Measurements from ENCODE around the gene OR12D1. TPM values are rescaled to one million over a fixed set of nuclear protein-coding genes. Genes with fewer than 3 reads are reported as not detected.

Gene OR12D1
- total and polyA plus RNA-seq, 8 donors = not detected

DNA sequence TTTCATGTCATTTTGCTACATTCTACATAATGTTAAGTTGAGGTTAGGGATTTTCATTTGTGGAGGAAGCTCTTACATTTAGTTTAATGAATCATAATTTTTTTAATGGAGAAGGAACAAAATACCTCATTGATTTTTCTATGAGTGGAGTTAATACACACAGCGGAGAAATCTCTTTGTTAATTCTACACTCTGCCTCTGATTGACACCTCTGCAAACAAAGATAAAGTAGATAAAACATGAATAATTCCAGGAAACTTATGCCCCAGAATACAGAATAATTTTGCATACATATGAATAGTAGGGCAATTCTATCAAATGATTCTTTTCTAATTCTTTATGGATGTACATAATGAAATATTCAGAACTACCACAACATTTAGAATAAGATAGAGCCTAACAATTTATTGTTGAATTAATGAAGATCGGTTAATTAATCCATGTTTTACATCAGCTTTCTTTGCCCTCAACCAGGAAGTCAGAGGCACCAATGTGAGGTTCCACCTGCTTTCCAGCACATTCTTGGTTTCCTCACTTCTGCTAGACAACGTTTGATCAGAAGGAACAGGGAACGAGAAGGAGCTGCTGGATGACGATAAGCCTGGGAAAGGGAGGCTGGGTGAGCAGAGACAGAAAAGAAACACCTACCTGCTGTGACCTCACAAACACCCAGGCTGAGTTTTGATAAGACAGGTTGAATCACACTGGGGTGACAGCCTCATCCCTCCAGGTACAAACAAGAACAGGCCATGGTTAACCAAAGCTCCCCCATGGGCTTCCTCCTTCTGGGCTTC, 46.5 kb downstream of the OR12D1 start:
- Histone ChIP-seq H3K27ac (peak overlapping the region in 1 of 4 donors; percentile 23), H3K36me3 (no peaks in the 10 kb centered on the region), H3K4me1 (peaks cover 0 to 4% (median 4%) of the 10 kb centered on the region in 3 donors), H3K4me3 (no peak overlapping the region), H3K9me3 (no peaks in the 10 kb centered on the region), H3K27me3 (no peaks in the 10 kb centered on the region)
- intact Hi-C loops (cut with DNase I) = no loop called here
- 37 to 39% methylated on average over 5 of the region's 5 CpGs for WGBS, 2 donors
- ATAC-seq = peak in 3 of 4 donors; percentile 63 to 86 (median 85)
- DNase-seq = no peak
- TF ChIP-seq, protein P1, sequence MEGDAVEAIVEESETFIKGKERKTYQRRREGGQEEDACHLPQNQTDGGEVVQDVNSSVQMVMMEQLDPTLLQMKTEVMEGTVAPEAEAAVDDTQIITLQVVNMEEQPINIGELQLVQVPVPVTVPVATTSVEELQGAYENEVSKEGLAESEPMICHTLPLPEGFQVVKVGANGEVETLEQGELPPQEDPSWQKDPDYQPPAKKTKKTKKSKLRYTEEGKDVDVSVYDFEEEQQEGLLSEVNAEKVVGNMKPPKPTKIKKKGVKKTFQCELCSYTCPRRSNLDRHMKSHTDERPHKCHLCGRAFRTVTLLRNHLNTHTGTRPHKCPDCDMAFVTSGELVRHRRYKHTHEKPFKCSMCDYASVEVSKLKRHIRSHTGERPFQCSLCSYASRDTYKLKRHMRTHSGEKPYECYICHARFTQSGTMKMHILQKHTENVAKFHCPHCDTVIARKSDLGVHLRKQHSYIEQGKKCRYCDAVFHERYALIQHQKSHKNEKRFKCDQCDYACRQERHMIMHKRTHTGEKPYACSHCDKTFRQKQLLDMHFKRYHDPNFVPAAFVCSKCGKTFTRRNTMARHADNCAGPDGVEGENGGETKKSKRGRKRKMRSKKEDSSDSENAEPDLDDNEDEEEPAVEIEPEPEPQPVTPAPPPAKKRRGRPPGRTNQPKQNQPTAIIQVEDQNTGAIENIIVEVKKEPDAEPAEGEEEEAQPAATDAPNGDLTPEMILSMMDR (IDR thresholded peaks at IDR 0.05) = no peak
- FAIRE-seq = no peak

DNA sequence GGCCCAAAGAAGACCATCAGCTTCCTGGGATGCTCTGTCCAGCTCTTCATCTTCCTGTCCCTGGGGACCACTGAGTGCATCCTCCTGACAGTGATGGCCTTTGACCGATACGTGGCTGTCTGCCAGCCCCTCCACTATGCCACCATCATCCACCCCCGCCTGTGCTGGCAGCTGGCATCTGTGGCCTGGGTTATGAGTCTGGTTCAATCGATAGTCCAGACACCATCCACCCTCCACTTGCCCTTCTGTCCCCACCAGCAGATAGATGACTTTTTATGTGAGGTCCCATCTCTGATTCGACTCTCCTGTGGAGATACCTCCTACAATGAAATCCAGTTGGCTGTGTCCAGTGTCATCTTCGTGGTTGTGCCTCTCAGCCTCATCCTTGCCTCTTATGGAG, 47.3 kb downstream of the OR12D1 start:
- intact Hi-C loops (cut with DNase I) = no loop called here

DNA sequence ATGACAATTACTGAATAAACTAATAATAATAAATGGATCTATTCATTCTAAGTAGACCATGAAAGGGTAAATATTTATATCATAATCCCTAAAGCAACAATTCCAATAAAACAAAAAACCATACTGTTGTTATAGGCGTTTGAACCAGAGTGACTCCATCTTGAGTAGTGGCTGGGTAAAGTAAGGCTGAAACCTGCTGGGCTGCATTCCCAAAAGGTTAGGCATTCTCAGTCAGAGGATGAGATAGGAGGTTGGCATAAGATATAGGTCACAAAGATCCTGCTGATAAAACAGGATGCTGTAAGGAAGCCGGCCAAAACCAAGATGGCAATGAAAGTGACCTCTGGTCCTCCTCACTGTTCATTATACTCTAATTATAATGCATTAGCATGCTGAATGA, 50.6 kb downstream of the OR12D1 start:
- DNase-seq (no peak), FAIRE-seq (no peak), ATAC-seq (no peak)
- H3K36me3 ChIP-seq = no peaks in the 10 kb centered on the region
- H3K27me3 ChIP-seq = no peaks in the 10 kb centered on the region
- H3K9me3 ChIP-seq = no peaks in the 10 kb centered on the region
- intact Hi-C loops (cut with DNase I) = no loop called here
- H3K4me3 ChIP-seq = no peak overlapping the region
- TF ChIP-seq, protein P1 (IDR thresholded peaks at IDR 0.05) = no peak
- H3K4me1 ChIP-seq = peaks cover 0 to 4% (median 4%) of the 10 kb centered on the region in 3 donors
- no peak overlapping the region for H3K27ac ChIP-seq
- 55 to 66% methylated on average over 2 of the region's 2 CpGs for WGBS, 2 donors

More for the DNA sequence above, 47.3 kb downstream of the OR12D1 start:
- Histone ChIP-seq H3K36me3 (no peaks in the 10 kb centered on the region), H3K27me3 (no peaks in the 10 kb centered on the region), H3K4me1 (peaks cover 0 to 4% (median 4%) of the 10 kb centered on the region in 3 donors), H3K4me3 (no peak overlapping the region), H3K27ac (no peak overlapping the region), H3K9me3 (no peaks in the 10 kb centered on the region)
- TF ChIP-seq, protein P1 (IDR thresholded peaks at IDR 0.05) = no peak
- DNase-seq = no peak
- no peak for FAIRE-seq
- 84 to 91% methylated on average over 6 of the region's 6 CpGs for WGBS, 2 donors
- no peak for ATAC-seq

DNA sequence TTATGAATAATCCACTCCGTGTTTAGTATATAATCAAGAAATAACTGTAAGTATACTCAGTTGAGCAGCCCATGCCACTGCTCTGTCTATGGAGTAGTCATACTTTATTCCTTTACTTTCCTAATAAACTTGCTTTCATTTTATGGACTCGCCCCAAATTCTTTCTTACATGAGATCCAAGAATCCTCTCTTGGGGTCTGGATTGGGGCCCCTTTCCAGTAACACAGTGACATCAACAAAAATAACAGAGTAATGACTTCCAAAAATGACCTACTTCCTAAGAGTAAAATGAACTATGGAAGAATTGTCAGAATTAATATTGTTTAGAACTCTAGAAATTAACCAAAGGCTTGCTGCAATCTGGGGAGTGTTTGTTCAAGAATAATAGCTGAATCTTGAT, 51.1 kb downstream of the OR12D1 start:
- DNase-seq (no peak), FAIRE-seq (no peak), ATAC-seq (no peak)
- TF ChIP-seq, protein P1 (IDR thresholded peaks at IDR 0.05) = no peak
- no peaks in the 10 kb centered on the region for H3K36me3 ChIP-seq
- peaks cover 0 to 4% (median 4%) of the 10 kb centered on the region in 3 donors for H3K4me1 ChIP-seq
- no peaks in the 10 kb centered on the region for H3K9me3 ChIP-seq
- intact Hi-C loops (cut with DNase I) = no loop called here
- WGBS, 2 donors = 71 to 86% methylated on average over 2 of the region's 2 CpGs
- no peak overlapping the region for H3K27ac ChIP-seq
- no peak overlapping the region for H3K4me3 ChIP-seq
- H3K27me3 ChIP-seq = no peaks in the 10 kb centered on the region

DNA sequence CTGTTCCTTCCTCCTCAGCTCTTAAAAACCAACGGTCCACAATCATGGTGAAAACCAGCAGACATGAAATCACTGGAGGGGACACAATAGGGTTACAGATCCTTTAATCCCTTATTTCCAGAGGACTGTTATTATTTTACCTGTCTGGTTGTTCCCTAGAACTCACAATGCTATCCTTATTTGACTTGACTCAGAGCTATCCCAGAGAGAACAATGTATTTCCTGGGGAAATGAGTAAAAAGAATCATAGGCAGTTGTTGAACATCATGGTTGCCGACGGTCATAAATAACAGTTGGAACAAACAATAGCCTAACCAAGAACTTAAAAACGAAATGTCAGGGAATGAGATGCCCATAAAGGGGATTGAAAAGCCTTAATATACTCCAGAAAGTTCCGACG, 51.5 kb downstream of the OR12D1 start:
- Histone ChIP-seq H3K4me3 (no peak overlapping the region), H3K36me3 (no peaks in the 10 kb centered on the region), H3K27ac (no peak overlapping the region), H3K4me1 (peaks cover 0 to 4% (median under 1%) of the 10 kb centered on the region in 3 donors), H3K27me3 (no peaks in the 10 kb centered on the region), H3K9me3 (no peaks in the 10 kb centered on the region)
- ATAC-seq = no peak
- WGBS, 2 donors = 52 to 66% methylated on average over 6 of the region's 6 CpGs
- TF ChIP-seq, protein P1 (IDR thresholded peaks at IDR 0.05) = no peak
- intact Hi-C loops (cut with DNase I) = no loop called here
- DNase-seq = no peak
- FAIRE-seq = no peak

Measured in pancreas (tissue), 10 donors.